ENCODE data around the gene LY9. TPM values are rescaled to one million over a fixed set of nuclear protein-coding genes. Genes with fewer than 3 reads are reported as not detected.

The LY9 gene
- total RNA-seq, 1 donor from 2014 or later = 4.7 TPM

DNA sequence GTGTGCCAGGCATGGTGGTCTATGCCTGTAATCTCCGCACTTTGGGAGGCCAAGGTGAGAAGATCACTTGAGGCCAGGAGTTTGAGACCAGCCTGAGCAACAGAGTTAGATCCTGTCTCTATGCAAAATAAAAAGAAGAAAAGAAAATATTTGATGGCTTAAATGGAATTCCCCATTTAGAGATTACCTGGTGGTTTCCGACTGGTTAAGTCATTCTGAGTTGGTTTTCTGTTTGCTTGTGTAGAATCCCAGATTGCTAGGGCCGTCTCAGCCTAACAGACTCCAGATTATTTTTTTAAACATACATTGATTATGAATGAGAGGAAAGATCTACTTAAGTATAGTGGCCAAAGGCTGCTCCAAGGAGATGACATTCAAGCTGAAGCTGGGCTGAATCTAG, 22.9 kb upstream of the LY9 start:
- Histone ChIP-seq H3K9me3 (no peaks in the 10 kb centered on the region), H3K27me3 (no peaks in the 10 kb centered on the region), H3K27ac (no peak overlapping the region), H3K4me1 (peaks cover 2% of the 10 kb centered on the region), H3K36me3 (no peaks in the 10 kb centered on the region), H3K4me3 (no peak overlapping the region)
- intact Hi-C loops (cut with DNase I) = no loop called here
- no peak for DNase-seq (ENCODE audit: extremely low spot score in 2 of 2)
- no peak for TF ChIP-seq POLR2A (IDR thresholded peaks at IDR 0.05)
- TF ChIP-seq, protein P1, sequence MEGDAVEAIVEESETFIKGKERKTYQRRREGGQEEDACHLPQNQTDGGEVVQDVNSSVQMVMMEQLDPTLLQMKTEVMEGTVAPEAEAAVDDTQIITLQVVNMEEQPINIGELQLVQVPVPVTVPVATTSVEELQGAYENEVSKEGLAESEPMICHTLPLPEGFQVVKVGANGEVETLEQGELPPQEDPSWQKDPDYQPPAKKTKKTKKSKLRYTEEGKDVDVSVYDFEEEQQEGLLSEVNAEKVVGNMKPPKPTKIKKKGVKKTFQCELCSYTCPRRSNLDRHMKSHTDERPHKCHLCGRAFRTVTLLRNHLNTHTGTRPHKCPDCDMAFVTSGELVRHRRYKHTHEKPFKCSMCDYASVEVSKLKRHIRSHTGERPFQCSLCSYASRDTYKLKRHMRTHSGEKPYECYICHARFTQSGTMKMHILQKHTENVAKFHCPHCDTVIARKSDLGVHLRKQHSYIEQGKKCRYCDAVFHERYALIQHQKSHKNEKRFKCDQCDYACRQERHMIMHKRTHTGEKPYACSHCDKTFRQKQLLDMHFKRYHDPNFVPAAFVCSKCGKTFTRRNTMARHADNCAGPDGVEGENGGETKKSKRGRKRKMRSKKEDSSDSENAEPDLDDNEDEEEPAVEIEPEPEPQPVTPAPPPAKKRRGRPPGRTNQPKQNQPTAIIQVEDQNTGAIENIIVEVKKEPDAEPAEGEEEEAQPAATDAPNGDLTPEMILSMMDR (IDR thresholded peaks at IDR 0.05) = no peak
- TF ChIP-seq POLR2AphosphoS5 (IDR thresholded peaks at IDR 0.05; ENCODE audit: insufficient read depth in 1 of 2, low read depth in 1 of 2) = no peak

DNA sequence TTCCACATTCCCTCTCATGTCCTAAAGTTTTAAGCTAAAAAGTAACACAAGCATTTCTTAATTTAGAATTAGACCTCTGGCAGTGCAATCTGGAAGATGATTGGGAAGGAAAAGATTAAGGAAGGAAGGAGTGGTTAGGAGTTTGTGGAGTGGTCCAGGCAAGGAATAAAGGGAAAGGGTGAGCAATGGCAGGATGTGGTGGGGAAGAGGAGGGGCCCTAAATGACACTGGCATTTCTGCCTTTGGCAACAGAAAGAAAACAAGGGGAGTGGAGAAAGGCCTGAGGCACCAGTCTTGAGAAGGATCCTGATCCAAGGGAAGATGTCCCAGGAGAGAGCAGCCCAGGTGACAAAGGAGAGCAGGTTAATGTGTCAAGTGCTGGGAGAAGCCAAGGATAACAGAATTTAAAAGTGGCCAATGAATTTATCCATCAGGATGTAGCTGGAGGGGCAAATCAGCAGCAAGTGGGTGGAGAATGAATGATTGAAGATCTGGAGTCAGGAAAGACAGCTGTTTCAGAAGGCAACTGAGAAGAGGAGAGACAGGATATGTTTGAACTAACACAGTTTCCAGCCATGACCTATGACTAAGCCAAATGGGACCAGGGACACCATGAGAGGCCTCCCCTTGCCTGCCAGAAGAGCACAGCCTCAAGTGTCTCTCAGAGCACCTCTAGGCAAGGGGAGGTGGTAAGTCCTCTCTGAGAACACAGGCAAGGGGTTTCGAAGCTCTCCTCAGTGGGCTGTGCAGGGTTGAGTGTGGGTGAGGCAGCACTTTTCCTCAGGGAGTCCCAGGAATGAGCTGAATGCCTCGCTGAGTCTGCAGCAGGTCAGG, 20.9 kb upstream of the LY9 start:
- no peaks in the 10 kb centered on the region for H3K9me3 ChIP-seq
- H3K4me1 ChIP-seq = no peaks in the 10 kb centered on the region
- intact Hi-C loops (cut with DNase I) = no loop called here
- H3K27me3 ChIP-seq = no peaks in the 10 kb centered on the region
- TF ChIP-seq POLR2AphosphoS5 (IDR thresholded peaks at IDR 0.05; ENCODE audit: insufficient read depth in 1 of 2, low read depth in 1 of 2) = no peak
- no peak overlapping the region for H3K4me3 ChIP-seq
- no peak for DNase-seq (ENCODE audit: extremely low spot score in 2 of 2)
- no peaks in the 10 kb centered on the region for H3K36me3 ChIP-seq
- no peak overlapping the region for H3K27ac ChIP-seq

DNA sequence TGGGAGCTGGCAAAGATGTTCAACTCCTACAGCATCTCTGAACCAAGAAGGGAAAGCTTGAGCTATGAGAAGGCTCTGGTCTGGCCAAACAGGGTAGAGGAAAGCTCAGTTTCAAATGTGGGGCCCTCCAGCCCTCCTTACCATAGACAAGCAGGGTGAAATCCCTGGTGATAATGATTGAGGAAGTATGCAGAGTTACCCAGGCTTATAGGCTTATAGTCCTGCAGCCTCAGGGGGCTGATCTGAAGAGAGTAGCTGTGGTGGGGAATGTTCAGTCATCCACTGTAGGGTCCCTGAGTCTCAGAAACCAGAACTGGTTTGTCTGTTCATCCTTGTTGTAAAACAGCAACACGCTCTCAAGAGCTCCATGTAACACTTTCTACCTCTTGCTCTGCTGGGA, 19.8 kb upstream of the LY9 start:
- intact Hi-C loops (cut with DNase I) = no loop called here
- peaks cover 4% of the 10 kb centered on the region for H3K4me1 ChIP-seq
- TF ChIP-seq POLR2A (IDR thresholded peaks at IDR 0.05) (no peak), POLR2AphosphoS5 (IDR thresholded peaks at IDR 0.05; ENCODE audit: insufficient read depth in 1 of 2, low read depth in 1 of 2) (no peak)
- TF ChIP-seq, protein P1 (IDR thresholded peaks at IDR 0.05) = no peak
- no peak overlapping the region for H3K4me3 ChIP-seq
- no peaks in the 10 kb centered on the region for H3K36me3 ChIP-seq
- H3K27ac ChIP-seq = no peak overlapping the region
- no peaks in the 10 kb centered on the region for H3K9me3 ChIP-seq
- no peaks in the 10 kb centered on the region for H3K27me3 ChIP-seq
- no peak for DNase-seq (ENCODE audit: extremely low spot score in 2 of 2)

DNA sequence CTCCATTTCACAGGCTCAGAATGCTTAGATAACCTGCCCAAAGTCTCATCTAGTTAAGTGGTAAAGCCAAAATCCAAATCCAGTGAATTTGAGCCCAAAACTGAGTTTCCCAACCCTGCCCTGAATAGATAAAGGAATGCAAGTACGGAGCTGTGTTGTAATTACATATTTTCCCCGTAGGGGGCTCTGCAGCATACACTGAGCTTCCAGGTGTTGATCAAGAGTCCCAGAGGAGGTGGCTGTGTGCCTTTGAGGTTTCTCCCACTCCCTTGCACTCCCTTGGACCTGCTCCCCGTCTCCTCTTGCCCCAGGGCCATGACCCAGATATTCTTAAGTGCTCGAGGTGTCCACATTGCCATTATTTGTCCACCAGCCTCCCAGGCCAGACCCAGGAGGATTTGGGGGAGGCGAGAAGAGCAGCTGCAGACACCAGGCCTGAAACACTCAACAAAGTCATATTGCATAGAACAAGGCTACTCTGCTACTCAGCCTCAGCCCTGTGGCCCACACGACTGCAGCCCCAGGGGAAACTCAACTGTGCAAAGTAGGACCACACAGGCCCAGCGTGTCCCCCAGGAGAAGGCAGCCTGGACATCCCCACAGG, 18.4 kb upstream of the LY9 start:
- intact Hi-C loops (cut with DNase I) = no loop called here
- Histone ChIP-seq H3K27me3 (no peaks in the 10 kb centered on the region), H3K36me3 (no peaks in the 10 kb centered on the region), H3K4me1 (peaks cover 5% of the 10 kb centered on the region), H3K9me3 (no peaks in the 10 kb centered on the region), H3K4me3 (no peak overlapping the region), H3K27ac (no peak overlapping the region)
- TF ChIP-seq, protein P1 (IDR thresholded peaks at IDR 0.05) = no peak
- TF ChIP-seq POLR2A (IDR thresholded peaks at IDR 0.05) (no peak), POLR2AphosphoS5 (IDR thresholded peaks at IDR 0.05; ENCODE audit: insufficient read depth in 1 of 2, low read depth in 1 of 2) (no peak)
- DNase-seq (ENCODE audit: extremely low spot score in 2 of 2) = no peak

DNA sequence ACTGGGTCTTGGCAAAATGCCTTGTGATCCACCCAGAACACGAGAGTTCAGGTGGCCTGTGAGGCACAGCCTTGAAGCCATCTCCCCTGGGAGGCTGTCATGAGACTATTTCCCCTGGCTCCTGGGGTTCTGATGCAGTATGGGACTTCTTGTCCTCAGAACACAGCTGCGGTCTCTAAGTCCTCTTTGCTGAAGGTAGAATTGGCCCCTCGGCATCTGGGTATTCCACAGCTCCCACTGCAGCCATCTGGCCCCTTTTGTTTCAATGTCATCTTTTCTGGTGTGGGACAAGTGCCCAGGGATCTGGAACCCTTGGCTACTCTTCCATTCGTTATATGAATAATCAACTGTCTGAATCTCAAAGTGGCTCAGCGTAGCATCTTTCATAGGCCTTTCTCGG, 17.0 kb upstream of the LY9 start:
- H3K4me3 ChIP-seq = no peak overlapping the region
- no peaks in the 10 kb centered on the region for H3K9me3 ChIP-seq
- DNase-seq (ENCODE audit: extremely low spot score in 2 of 2) = no peak
- TF ChIP-seq POLR2A (IDR thresholded peaks at IDR 0.05) = no peak
- no peak for TF ChIP-seq POLR2AphosphoS5 (IDR thresholded peaks at IDR 0.05; ENCODE audit: insufficient read depth in 1 of 2, low read depth in 1 of 2)
- TF ChIP-seq, protein P1 (IDR thresholded peaks at IDR 0.05) = no peak
- H3K27ac ChIP-seq = no peak overlapping the region
- no peaks in the 10 kb centered on the region for H3K27me3 ChIP-seq
- H3K36me3 ChIP-seq = no peaks in the 10 kb centered on the region
- intact Hi-C loops (cut with DNase I) = no loop called here
- H3K4me1 ChIP-seq = peaks cover 5% of the 10 kb centered on the region
